ENCODE results near the gene HSD17B12. TPM values are rescaled to one million over a fixed set of nuclear protein-coding genes. Genes with fewer than 3 reads are reported as not detected.

Gene HSD17B12
- total RNA-seq, 1 experiment from 2014 or later, result 88.9 TPM

DNA sequence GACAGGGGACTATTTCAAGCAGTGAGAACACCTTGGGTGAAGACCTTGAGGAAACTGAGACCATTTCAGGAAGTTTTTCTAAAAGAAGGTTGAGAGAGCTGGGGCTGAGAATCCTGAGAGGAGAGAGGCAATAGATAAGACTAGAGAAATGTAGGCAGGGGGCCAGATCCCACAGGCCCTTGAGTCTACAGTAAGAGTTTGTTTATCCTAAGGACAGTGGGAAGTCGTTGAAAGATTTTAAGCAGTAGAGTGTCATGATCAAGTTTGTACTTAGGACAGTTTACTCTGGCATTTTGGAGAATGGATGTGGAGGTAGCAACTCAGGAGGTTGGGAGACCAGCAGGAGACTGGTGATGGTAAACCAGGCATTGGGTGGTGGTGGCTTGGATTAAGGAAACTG, 17.1 kb downstream of the HSD17B12 start:
- H3K4me3 ChIP-seq, result no peak overlapping the region
- peaks cover 5% of the 10 kb centered on the region for H3K9me3 ChIP-seq (replicated peaks)
- H3K4me1 ChIP-seq, result no peaks in the 10 kb centered on the region
- H3K27ac ChIP-seq, result no peak overlapping the region
- H3K36me3 ChIP-seq, result no peaks in the 10 kb centered on the region; the same call in none of the 2 replicates
- no peaks in the 10 kb centered on the region for H3K27me3 ChIP-seq
- no peak for DNase-seq

DNA sequence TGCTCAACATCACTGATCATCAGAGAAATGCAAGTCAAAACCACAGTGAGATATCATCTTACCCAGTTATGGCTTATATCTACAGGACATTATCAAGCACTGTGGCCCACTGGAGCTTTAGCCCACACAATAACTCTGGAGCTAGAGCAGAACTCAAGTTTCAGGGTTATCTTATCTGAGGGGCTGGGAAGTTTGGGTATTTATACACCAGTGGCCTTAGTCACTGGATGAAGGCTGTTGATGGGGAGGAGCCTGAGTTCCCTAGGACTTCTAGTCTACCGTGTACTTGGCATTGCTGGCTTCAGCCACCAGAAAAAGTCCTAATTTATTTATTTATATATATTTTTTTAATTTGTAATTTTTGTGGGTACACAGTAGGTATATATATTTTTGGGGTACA, 19.3 kb downstream of the HSD17B12 start:
- peak in 1 of 2 experiments; percentile 14 for DNase-seq
- no peak overlapping the region for H3K4me3 ChIP-seq
- no peaks in the 10 kb centered on the region for H3K27me3 ChIP-seq

DNA sequence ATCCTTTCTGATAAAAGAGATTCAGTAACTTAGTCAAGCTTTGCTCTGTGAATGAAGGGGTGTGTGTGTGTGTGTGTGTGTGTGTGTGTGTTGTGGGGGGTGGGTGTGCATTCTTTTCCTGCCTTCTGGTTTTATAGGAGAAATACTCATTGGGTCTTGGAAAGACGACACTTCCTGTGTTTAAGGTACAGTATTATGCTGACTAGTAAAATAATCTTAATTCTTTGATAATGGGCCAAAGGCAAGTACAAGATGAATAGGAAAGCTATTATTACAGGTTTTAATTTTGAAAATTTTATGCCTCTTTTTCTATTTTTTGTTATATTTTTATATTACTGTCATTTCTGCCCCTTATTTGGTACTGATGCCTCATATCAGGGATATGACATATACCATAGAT, 26.1 kb downstream of the HSD17B12 start:
- Histone ChIP-seq H3K4me3 (no peak overlapping the region), H3K27me3 (no peaks in the 10 kb centered on the region), H3K36me3 (peaks cover 6% of the 10 kb centered on the region), H3K9me3 (replicated peaks) (no peaks in the 10 kb centered on the region; the same call in 1 of the 2 replicates), H3K4me1 (no peaks in the 10 kb centered on the region), H3K27ac (no peak overlapping the region)
- DNase-seq, result no peak

More for the DNA sequence above, 19.3 kb downstream of the HSD17B12 start:
- Histone ChIP-seq H3K9me3 (replicated peaks) (peaks cover 5% of the 10 kb centered on the region), H3K27ac (no peak overlapping the region), H3K36me3 (no peaks in the 10 kb centered on the region; the same call in none of the 2 replicates), H3K4me1 (no peaks in the 10 kb centered on the region)

DNA sequence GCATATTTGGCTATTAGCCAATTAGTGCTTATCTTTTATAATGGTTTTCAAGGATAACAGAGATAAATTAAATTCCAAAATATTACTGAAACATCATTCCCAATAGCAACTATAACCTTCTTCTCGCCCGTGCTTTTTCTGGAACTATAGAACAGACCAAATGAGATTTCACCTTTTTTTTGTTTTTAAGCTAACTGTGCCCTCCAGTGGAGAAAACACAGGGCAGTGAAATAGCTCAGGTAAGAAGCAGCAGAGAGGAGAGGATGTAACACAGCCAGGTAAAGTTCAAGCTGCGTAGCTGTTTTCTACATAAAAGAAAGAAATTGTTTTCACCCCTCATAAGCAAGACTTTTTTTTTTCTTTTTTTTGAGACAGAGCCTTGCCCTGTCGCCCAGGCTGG, 28.2 kb downstream of the HSD17B12 start:
- Histone ChIP-seq H3K4me1 (no peaks in the 10 kb centered on the region), H3K27me3 (no peaks in the 10 kb centered on the region), H3K4me3 (no peak overlapping the region), H3K9me3 (replicated peaks) (0 out of 2 replicates have a peak, but pooled peaks cover 2% of the 10 kb centered on the region), H3K36me3 (peaks cover 6% of the 10 kb centered on the region), H3K27ac (no peak overlapping the region)
- no peak for DNase-seq

DNA sequence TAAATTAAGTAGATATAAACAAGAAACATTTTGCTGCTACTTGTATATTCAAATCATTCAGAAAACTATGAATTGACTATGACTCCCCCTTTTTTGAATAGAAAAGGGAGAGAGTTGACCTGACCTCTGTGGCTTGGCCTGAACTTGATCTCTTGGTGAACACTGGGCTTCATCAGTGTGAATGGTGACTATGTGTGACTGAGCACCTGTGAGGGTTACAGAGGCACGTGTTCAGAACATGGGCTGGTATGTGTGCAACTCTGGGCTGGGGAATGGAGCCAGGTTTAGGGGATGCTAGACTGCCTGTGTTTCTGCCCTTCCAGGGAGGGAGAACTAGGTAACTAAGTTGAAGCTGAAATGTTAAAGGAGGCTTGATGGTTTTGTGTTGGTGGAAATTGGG, 29.2 kb downstream of the HSD17B12 start:
- H3K4me3 ChIP-seq, result no peak overlapping the region
- 0 out of 2 replicates have a peak, but pooled peaks cover 2% of the 10 kb centered on the region for H3K9me3 ChIP-seq (replicated peaks)
- H3K27ac ChIP-seq, result no peak overlapping the region
- H3K4me1 ChIP-seq, result no peaks in the 10 kb centered on the region
- H3K27me3 ChIP-seq, result no peaks in the 10 kb centered on the region
- no peak for DNase-seq
- H3K36me3 ChIP-seq, result peaks cover 6% of the 10 kb centered on the region

DNA sequence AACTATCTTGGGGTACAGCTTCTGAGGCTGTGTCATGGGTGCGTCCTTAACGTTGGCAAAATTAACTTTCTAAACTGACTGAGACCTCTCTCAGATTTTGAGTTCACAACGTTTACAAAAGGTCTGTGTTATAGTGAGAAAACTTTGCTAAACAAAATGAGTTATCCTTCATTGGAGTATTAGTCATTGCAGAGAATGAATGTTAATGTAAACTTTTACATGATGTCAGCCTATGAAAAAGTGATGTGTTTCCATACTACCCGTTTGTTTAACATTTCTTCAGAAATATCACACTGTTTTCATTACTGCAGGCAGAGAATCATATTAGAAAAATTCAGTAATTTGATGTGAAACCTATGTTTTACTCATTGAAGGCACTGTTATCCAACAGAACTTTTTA, 32.1 kb downstream of the HSD17B12 start:
- H3K4me3 ChIP-seq, result no peak overlapping the region

DNA sequence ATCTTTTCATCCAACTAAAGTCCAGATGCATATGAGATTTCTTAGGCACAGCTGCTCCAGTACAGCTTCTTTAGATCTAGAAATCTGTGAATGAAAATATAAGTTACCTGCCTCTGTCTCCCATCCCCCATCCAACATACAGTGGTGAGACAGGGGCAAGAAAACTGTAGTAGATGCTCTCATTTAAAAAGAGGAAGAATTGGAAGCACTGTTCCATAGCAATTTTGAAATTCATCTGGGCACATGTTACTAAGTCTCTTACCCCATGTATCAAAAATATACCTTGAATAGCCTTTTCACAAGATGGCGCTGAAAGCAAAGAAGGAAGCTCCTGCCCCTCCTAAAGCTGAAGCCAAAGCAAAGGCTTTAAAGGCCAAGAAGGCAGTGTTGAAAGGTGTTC, 37.8 kb downstream of the HSD17B12 start:
- no peak overlapping the region for H3K27ac ChIP-seq
- H3K36me3 ChIP-seq, result peaks cover 6% of the 10 kb centered on the region; the same call in 1 of the 2 replicates
- no peak overlapping the region for H3K4me3 ChIP-seq
- no peak for DNase-seq
- H3K9me3 ChIP-seq (replicated peaks), result 0 out of 2 replicates have a peak, but pooled peaks cover 7% of the 10 kb centered on the region
- no peaks in the 10 kb centered on the region for H3K4me1 ChIP-seq
- H3K27me3 ChIP-seq, result no peaks in the 10 kb centered on the region

More for the DNA sequence above, 32.1 kb downstream of the HSD17B12 start:
- DNase-seq, result no peak
- Histone ChIP-seq H3K9me3 (replicated peaks) (0 out of 2 replicates have a peak, but pooled peaks cover 2% of the 10 kb centered on the region), H3K27ac (no peak overlapping the region), H3K36me3 (peaks cover 6% of the 10 kb centered on the region), H3K27me3 (no peaks in the 10 kb centered on the region), H3K4me1 (no peaks in the 10 kb centered on the region)

DNA sequence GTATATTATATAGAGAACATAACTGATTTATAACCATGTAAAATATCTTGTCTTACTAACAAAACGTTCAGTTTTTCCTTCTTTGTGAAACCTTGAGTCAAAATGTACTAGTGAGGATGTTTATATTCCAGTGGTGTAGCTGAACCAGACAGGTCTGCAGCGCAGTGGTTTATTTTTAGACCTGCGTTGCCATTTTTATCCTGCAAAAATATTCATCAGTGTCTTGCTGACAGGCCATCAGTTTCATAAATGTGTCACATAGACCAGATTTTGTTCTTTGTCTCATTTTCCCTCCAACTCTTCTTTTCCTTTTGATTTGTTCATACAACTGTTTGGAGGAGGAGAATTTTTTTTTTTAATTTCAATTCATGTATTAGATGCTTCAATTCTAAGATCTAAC, 43.1 kb downstream of the HSD17B12 start:
- H3K27me3 ChIP-seq, result no peaks in the 10 kb centered on the region

DNA sequence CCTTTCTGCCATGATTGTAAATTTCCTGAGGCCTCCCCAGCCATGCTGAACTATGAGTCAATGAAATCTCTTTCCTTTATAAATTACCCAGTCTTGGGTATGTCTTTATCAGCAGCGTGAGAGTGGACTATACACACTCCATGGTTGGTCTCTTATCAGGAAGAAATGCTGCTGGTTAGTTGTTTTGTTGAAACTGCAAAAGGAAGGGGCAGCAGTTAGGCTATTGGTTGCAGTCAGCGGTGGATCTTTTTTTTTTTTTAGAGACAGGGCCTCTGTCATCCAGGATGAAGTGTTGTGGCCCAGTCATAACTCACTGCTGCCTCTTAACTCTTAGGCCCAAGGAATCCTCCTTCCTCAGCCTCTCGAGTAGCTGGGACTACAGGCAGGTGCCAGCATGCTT, 51.7 kb downstream of the HSD17B12 start:
- Histone ChIP-seq H3K27ac (no peak overlapping the region), H3K4me1 (peaks cover 17% of the 10 kb centered on the region), H3K9me3 (replicated peaks) (no peaks in the 10 kb centered on the region; the same call in 1 of the 2 replicates), H3K4me3 (no peak overlapping the region), H3K36me3 (no peaks in the 10 kb centered on the region), H3K27me3 (no peaks in the 10 kb centered on the region)
- DNase-seq, result no peak

More for the DNA sequence above, 43.1 kb downstream of the HSD17B12 start:
- H3K4me1 ChIP-seq, result no peaks in the 10 kb centered on the region
- no peak overlapping the region for H3K27ac ChIP-seq
- peaks cover 15% of the 10 kb centered on the region for H3K36me3 ChIP-seq
- H3K9me3 ChIP-seq (replicated peaks), result no peaks in the 10 kb centered on the region
- DNase-seq, result no peak
- H3K4me3 ChIP-seq, result no peak overlapping the region

DNA sequence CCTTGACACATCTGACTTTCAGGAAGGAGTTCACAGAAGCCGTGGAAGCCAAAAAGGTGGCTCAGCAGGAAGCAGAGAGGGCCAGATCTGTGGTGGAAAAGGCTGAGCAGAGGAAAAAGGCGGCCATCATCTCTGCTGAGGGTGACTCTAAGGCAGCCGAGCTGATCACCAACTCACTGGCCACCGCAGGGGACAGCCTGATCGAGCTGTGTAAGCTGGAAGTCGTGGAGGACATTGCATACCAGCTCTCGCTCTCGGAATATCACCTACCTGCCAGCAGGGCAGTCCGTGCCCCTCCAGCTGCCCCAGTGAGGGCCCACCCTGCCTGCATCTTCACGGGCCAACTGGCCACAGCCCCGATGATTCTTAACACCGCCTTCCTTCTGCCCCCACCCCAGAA, 53.7 kb downstream of the HSD17B12 start:
- DNase-seq, result no peak

DNA sequence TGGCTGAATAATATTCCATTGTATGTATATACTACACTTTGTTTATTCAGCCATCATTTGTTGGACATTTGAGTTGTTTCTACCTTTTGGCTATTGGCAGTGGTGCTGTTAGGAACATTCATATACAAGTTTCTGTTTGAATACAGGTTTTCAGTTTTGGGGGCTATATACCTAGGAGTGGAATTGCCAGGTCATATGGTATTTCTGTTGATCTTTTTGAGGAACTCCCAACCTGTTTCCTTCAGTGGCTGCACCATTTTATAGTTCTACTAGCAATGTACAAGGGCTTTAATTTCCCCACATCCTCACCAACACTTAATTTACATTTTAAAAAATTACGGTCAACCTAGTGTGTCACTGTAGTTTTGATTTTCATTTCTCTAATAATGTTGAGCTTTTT, 54.6 kb downstream of the HSD17B12 start:
- no peak overlapping the region for H3K27ac ChIP-seq
- H3K27me3 ChIP-seq, result no peaks in the 10 kb centered on the region
- no peaks in the 10 kb centered on the region; the same call in 1 of the 2 replicates for H3K9me3 ChIP-seq (replicated peaks)
- H3K4me3 ChIP-seq, result no peak overlapping the region
- no peak for DNase-seq
- H3K4me1 ChIP-seq, result peaks cover 37% of the 10 kb centered on the region
- H3K36me3 ChIP-seq, result no peaks in the 10 kb centered on the region

More for the DNA sequence above, 53.7 kb downstream of the HSD17B12 start:
- peaks cover 32% of the 10 kb centered on the region for H3K4me1 ChIP-seq
- H3K27ac ChIP-seq, result no peak overlapping the region
- no peak overlapping the region for H3K4me3 ChIP-seq
- H3K27me3 ChIP-seq, result no peaks in the 10 kb centered on the region
- H3K9me3 ChIP-seq (replicated peaks), result no peaks in the 10 kb centered on the region; the same call in 1 of the 2 replicates
- no peaks in the 10 kb centered on the region for H3K36me3 ChIP-seq

DNA sequence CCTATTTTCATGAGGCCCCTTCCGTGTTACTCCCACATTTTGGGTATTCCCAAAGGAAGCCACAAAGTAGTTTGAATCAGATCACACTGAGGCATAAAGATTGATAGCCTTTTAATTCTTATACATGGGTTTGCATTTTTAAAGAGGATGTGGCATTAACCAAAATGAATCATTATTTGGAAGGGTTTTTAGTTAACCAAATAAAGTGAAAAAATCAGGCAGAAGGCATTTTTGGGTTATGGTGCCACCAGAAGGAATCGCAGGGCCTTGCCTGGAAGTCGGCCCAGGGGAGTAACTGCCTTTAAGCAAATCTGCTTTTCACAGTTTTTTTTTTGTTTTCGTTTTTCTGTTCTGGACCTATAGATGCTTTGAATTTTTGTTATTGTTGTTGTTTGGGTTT, 55.4 kb downstream of the HSD17B12 start:
- H3K4me1 ChIP-seq, result peaks cover 37% of the 10 kb centered on the region
- no peak for DNase-seq
- no peaks in the 10 kb centered on the region for H3K27me3 ChIP-seq
- H3K4me3 ChIP-seq, result no peak overlapping the region
- no peaks in the 10 kb centered on the region; the same call in 1 of the 2 replicates for H3K36me3 ChIP-seq
- H3K9me3 ChIP-seq (replicated peaks), result no peaks in the 10 kb centered on the region; the same call in 1 of the 2 replicates
- H3K27ac ChIP-seq, result peak overlapping the region; percentile 30

DNA sequence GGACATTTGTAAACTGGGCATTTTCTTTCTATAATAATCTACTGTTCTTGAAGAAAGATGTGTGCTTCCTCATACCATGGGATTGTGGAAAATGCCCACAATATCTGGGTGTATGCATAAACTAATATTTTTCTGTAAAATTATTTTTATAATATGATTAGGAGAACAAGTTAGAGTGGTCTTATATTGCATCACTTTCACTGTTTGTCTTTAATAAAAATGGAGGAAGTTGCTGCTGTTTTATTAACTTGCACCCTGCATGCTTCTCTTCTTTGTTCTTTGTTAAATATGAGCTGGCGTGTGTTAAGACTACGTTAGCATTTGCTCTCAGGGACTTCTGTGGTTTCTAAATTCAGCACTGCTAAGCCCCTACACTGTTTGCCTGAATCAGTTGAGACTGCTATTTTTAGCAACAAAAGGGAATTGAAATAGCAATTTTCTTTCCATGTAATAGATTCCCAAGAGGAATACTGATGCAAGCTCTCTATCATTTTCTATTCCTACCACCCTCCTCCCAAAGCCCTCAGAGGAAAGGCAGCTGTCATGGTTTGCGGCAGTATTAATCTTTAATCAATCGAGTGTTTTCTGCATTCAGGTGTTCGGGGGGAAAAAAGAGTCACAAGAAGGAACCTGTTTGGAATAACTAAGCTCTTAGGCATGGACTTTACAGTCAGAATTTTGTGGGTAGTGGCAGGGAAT, 56.1 kb downstream of the HSD17B12 start:
- Histone ChIP-seq H3K4me1 (peaks cover 37% of the 10 kb centered on the region), H3K4me3 (no peak overlapping the region)
- DNase-seq, result peak; percentile 52 to 81

DNA sequence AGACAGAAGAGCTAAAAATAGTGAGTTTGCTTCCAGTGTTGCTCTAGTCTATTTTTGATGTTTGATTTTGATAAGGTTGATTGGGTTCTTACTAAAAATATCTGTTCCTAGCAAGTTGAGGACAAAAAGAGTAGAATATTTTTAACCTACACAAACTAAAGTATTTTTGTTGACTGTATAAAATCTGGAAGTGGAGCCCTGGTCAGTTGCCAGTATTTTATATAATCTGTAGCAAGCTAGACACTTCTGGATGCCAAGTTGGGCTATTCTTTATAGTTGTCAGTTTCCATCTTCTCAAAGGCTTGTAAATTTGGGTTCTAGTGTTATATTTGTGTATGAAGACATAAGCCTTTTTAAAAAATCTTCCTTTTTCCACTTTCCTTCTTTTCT, 56.7 kb downstream of the HSD17B12 start:
- no peaks in the 10 kb centered on the region; the same call in 1 of the 2 replicates for H3K36me3 ChIP-seq
- no peaks in the 10 kb centered on the region; the same call in 1 of the 2 replicates for H3K9me3 ChIP-seq (replicated peaks)
- peak overlapping the region; percentile 30 for H3K27ac ChIP-seq
- H3K27me3 ChIP-seq, result no peaks in the 10 kb centered on the region
- peaks cover 37% of the 10 kb centered on the region for H3K4me1 ChIP-seq
- DNase-seq, result no peak
- H3K4me3 ChIP-seq, result no peak overlapping the region

More for the DNA sequence above, 56.1 kb downstream of the HSD17B12 start:
- H3K36me3 ChIP-seq, result no peaks in the 10 kb centered on the region; the same call in 1 of the 2 replicates
- H3K27me3 ChIP-seq, result no peaks in the 10 kb centered on the region
- no peaks in the 10 kb centered on the region; the same call in 1 of the 2 replicates for H3K9me3 ChIP-seq (replicated peaks)
- peak overlapping the region; percentile 30 for H3K27ac ChIP-seq

DNA sequence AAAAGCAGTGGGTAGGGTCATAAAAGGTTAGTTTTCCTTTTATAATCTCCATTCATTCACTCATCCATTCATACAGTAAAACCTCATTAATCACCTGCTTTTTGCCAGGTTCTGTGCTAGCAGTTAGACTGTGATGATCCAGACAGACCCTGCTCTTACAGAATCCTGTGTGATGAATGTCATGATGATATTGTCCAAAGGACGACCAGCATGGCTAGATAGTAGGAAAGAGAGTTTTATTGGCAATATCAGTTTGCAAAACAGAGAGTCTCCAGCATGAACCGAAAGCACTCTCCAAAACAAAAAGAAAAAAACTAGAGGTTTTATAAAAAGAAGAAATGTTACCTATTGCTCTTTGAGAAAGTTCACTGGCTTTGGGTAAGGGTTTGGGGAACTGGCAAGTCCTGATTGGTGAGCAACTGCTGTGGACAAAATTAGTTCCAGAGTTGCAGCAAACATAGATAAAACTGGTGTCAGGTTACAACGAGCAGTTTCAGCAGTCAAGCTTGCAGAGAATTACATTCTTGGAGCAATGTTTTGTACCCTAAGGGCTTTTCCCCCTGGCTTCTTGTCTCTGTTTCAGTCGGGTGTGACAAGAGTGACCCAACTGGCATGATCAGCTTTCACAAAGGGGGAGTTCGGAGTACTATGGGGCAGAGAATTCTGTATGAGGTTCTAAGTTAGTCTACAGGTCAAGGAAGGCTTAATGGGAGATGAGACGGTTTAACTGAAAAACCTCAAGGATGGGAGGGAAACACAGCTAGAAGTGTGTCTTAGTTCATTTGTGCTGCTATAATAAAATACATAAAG, 58.3 kb downstream of the HSD17B12 start:
- Histone ChIP-seq H3K27me3 (no peaks in the 10 kb centered on the region), H3K27ac (peak overlapping the region; percentile 84), H3K4me1 (peaks cover 37% of the 10 kb centered on the region), H3K36me3 (peaks cover 9% of the 10 kb centered on the region), H3K9me3 (replicated peaks) (no peaks in the 10 kb centered on the region), H3K4me3 (0 out of 2 replicates have a peak overlapping the region, but pooled peaks have one; percentile 1)
- peak; percentile 82 to 92 for DNase-seq
